ENCODE data around the gene NCAPG2.

The NCAPG2 gene

DNA sequence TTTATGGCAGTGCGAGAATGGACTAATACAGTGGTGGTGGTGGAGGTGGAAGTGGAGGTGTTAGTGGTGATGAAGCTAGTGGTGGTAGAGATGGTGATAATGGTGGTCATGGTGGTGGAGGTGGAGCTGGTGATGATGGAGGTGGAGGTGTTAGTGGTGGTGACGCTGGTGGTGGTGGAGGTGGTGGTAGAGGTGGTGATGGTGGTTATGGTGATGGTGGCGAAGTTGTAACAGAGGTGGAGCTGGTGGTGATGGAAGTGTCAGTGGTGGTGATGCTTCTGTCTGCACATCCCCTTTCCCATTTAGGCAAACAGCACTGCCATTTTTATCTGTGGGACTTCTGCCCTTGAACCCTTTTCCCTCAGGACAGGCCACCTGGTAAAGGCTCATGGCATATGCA lies 109.5 kb downstream of the NCAPG2 start:
- DNase-seq (ENCODE audit: low spot score) = no peak

DNA sequence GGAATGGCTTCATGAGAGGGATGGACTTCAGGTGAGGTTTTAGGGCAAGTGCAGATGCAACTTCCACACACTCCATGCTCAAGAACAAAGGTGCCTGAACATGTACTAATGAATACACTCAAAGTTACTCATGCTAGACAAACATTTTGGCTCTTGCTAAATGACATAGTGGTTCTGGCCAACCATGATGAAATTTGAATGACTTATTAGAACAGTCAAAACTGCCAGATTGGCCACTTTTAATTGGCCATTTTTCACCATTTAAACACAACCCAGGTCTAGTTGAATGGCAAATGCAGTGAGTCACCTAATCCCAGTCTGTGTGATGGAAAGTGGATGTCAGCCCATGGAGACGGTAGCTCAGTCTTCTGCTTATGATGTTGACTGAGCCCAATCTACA lies 112.1 kb downstream of the NCAPG2 start:
- DNase-seq (ENCODE audit: low spot score) = no peak

- DNase-seq (ENCODE audit: low spot score) = no peak
These were observed 112.7 kb downstream of the NCAPG2 start for GRCh38 chr7:158591944-158592343.

DNA sequence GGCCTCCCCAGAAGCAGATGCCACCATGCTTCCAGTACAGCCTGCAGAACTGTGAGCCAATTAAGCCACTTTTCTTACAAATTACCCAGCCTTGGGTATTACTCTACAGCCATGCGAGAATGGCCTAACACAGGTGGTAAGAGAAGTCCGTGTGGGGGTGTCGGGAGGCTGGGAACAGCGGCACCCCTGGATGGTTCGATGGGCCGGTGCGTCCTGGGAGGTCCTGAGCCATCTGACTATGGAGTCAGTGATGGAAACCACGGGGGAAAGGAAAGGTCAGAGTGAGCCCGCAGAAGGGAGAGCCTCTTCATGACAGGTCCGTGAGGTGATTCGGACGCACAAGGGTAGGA lies 114.4 kb downstream of the NCAPG2 start:
- no peak for DNase-seq (ENCODE audit: low spot score)

GRCh38 chr7:158589653-158590052 lies 115.0 kb downstream of the NCAPG2 start:
- DNase-seq (ENCODE audit: low spot score) = no peak

DNA sequence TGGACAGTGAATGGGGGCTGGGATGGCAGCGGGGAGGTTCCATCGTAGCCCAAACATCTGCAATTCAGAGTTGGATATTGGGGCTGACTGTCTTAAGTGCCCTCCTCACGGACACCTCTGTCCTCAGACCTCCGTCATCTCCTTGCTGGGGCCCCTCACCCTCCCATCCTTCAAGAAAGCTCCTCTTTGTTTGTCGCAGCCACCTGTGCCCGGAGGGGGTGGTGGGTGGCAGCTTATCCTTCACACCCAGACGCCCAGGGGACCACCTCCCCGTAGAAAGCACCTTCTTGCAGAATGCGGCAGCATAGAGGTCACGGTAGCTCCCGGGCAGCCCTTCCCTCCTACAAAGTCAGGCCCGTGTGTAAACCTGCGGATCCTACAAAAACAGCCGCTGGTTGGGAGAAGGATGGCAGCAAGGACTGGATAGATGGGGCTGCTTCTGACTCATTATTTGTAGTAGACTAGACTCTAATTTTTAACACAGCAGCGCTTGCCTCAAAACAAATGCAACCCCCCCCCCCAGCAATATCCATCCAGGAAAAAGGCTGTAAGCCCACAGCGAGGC lies 115.6 kb downstream of the NCAPG2 start:
- DNase-seq (ENCODE audit: low spot score) = no peak

DNA sequence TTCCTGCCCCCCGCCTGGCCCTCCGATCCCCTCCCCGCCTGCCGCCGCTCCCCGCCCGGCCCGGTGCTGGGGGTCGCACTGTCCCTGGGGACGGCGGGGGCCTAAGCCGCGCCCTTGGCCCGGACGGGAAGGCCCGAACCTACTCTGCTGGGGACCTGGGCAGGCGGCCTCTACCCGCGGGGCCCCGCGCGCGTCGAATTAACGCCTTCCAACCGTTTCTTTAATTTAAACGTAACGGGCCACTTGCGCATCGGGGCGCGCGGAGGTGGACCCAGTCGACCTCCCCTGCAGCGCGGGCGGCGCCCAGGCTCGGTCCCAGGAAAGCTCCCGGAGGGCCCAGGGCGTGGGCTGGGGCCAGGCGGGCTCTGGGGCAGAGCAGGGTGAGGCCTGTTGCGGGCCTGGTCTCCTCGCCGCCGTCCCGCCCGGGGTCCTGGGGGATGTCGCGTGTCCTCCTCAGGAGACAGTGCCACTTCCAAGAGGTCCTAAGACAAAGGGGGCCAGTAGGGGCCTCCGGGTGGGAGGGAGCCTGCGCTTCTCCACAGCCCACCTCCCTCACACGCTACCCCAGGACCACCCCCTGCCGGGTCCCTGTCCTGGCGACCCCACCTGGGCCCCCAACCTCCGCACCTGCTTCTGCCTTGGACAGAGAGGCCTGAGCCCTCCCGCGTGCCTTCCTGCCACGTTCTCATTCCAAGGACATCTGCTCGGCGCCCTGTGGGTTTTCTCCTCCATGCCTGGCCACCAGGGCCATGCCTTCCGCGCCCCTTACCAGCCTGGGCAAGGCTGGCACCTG lies 116.3 kb downstream of the NCAPG2 start:
- no peak for DNase-seq (ENCODE audit: low spot score)

- DNase-seq (ENCODE audit: low spot score) = peak; percentile 7
These were observed 117.2 kb downstream of the NCAPG2 start, which contains the start of gene PTPRN2 for GRCh38 chr7:158587162-158588084. Gene PTPRN2, minus strand, starts transcription at chr7:158587823.

GRCh38 chr7:158586499-158587161 lies 118.0 kb downstream of the NCAPG2 start:
- DNase-seq (ENCODE audit: low spot score) = no peak

GRCh38 chr7:158585721-158586498 lies 118.7 kb downstream of the NCAPG2 start:
- DNase-seq (ENCODE audit: low spot score) = no peak

DNA sequence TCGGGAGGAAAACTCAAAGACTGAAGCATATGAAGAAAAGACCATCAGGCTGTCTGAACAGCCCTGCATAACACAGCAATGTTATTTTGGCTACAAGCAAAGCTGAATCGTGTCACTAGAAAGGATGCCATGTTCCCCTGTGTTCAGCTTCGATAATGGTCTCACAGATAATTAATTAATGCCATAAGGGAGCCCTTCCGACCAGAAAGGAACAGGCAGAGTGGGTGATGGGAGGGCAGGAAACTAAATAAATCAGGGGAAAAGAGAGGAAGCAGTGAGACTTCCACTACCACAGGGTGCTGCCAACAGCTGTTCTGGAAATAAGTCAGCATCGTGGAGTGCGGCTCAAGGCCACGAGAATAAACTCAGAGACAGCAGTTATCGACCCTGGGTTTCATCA lies 120.2 kb downstream of the NCAPG2 start:
- no peak for DNase-seq (ENCODE audit: low spot score)

- DNase-seq (ENCODE audit: low spot score) = no peak
These were observed 120.8 kb downstream of the NCAPG2 start for GRCh38 chr7:158583810-158584209.

DNA sequence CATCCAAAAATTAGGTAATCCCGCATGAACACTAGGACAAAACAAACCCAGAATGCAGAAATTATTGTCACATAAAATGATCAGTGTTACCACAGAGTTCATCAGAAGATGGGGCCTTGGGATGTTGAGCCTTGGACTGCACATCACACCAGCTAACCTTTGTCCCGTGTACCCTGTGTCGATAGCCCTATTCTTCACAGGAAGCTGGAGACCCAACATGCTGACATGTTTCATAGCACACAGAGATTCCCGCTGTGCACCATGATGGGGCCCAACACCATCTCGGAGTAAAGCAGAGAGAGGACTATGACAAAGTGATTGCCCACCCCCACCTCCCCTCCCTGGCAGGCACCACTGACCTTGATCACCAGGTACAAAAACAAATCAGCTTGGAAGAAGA lies 121.5 kb downstream of the NCAPG2 start:
- DNase-seq (ENCODE audit: low spot score) = no peak

GRCh38 chr7:158582089-158582456 lies 122.5 kb downstream of the NCAPG2 start:
- DNase-seq (ENCODE audit: low spot score) = no peak

DNA sequence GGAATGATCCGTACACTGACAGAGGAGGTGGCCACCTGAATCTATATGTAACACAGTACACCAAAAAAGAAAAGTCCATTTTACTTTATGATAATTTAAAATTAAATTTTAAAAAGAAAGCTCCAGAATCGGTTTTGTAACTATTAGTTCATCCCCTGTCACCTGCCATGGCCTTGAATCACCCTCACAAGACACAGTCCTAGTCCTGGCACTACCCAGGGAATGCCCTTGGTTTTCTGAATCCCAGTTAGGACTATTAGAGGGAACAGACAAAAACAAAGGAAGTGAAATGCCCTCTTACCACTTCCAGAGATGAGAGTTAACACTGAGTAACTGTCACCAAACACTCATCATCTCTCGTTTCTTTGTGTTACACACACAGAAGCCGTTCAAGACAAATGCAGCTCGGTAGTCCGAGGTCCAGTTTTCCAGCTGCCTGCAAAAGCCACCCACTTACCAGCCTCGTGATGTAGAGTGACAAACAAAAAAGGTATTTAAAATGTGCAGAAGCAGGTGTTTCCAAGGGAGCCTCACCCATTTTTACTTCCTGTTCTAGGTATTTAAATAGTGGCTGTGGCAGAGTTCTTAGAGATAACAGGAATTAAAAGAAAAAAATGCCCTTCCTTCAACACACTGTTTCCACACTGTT lies 123.0 kb downstream of the NCAPG2 start:
- DNase-seq (ENCODE audit: low spot score) = no peak
